Left ventricle myocardium inferior (tissue), 1 donor: ENCODE data around the gene APOL5. TPM values are rescaled to one million over a fixed set of nuclear protein-coding genes. Genes with fewer than 3 reads are reported as not detected.

Experiments
- DNase-seq: peaks from one replicate; pipeline ENCODE4 v3.0.0-alpha.2; 2020
- H3K27ac ChIP-seq: fragments of 200-600 bp; replicated peaks from 2 replicates; pipeline ENCODE4 v1.8.0; 2021
- H3K27me3 ChIP-seq: fragments of 200-600 bp; 2 replicates; pipeline ENCODE4 v1.8.0; 2021; ENCODE audit warnings: low read depth
- H3K36me3 ChIP-seq: fragments of 200-600 bp; 2 replicates; pipeline ENCODE4 v1.8.0; 2021
- H3K4me1 ChIP-seq: fragments of 200-600 bp; 2 replicates; pipeline ENCODE4 v1.8.0; 2021
- H3K4me3 ChIP-seq: fragments of 200-600 bp; 2 replicates; pipeline ENCODE4 v1.8.0; 2021; ENCODE audit warnings: mild to moderate bottlenecking, moderate library complexity
- H3K9me3 ChIP-seq: fragments of 200-600 bp; replicated peaks from 2 replicates; pipeline ENCODE4 v1.8.0; 2021
- intact Hi-C: fragments of 100-400 bp; cut with micrococcal nuclease; formaldehyde crosslinking; loops from one replicate; pipeline ENCODE4 v1.11.0; 2022
- total RNA-seq: library from RNA; stranded (reverse); fragmentation: NEBNext Ultra II Directional; extraction: Animal tissue kit (Norgen Biotek cat#: 25700); gene quantifications from one replicate; pipeline ENCODE4 v1.2.1, GENCODE V29; 2021
- TF ChIP-seq, protein P1 (sequence below): fragments of 200-600 bp; IDR thresholded peaks from 2 replicates; pipeline ENCODE4 v1.8.0; 2021; ENCODE audit warnings: antibody characterized with exemption, mild to moderate bottlenecking, borderline replicate concordance
- donor health status: DM: no; HTN: yes; CAD: no; lungs with severe emphysema.

APOL5 gene
- total RNA-seq, 1 donor from 2014 or later = not detected

DNA sequence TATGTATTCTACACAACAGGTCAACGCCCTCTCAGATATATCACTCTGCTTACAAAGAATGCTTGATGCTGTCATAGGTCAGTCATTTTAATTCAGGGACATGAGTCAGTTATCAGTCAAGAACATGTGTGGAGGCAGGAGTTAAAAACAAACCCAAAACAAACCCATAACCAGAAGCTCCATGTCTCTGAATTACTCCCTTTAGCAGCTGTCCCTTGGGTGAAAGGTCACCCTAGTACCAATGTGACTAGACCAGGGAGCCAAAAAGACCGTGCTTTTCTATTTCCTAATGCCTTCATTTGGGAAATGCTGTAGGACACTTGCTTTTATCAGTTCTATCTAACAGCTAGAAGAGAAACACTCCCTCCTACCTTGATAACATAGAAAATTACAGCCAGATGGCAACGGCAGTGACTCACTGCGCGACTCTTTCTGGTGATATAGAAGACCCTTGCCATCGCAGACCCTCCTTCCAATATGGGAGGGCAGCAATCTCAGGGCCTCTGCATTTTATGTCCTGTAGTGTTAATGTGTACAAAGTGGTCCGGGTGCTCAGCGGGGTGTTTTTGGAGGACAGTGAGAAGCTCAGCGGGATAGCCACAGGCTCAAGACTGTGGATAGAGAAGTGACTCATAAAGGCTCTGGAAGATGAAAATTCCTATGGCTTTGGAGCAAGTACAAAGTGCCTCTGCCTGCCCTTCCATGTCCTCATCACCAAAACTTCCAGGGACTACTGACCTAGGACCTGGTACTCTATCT is 24.8 kb downstream of the APOL5 start:
- H3K9me3 ChIP-seq = no peaks in the 10 kb centered on the region
- TF ChIP-seq, protein P1, sequence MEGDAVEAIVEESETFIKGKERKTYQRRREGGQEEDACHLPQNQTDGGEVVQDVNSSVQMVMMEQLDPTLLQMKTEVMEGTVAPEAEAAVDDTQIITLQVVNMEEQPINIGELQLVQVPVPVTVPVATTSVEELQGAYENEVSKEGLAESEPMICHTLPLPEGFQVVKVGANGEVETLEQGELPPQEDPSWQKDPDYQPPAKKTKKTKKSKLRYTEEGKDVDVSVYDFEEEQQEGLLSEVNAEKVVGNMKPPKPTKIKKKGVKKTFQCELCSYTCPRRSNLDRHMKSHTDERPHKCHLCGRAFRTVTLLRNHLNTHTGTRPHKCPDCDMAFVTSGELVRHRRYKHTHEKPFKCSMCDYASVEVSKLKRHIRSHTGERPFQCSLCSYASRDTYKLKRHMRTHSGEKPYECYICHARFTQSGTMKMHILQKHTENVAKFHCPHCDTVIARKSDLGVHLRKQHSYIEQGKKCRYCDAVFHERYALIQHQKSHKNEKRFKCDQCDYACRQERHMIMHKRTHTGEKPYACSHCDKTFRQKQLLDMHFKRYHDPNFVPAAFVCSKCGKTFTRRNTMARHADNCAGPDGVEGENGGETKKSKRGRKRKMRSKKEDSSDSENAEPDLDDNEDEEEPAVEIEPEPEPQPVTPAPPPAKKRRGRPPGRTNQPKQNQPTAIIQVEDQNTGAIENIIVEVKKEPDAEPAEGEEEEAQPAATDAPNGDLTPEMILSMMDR = no peak
- intact Hi-C loops = no loop called here
- no peak overlapping the region for H3K4me3 ChIP-seq
- peak overlapping the region; percentile 66 for H3K27ac ChIP-seq
- H3K27me3 ChIP-seq = no peaks in the 10 kb centered on the region
- H3K36me3 ChIP-seq = peaks cover 35% of the 10 kb centered on the region
- DNase-seq = no peak
- peaks cover 80% of the 10 kb centered on the region for H3K4me1 ChIP-seq

DNA sequence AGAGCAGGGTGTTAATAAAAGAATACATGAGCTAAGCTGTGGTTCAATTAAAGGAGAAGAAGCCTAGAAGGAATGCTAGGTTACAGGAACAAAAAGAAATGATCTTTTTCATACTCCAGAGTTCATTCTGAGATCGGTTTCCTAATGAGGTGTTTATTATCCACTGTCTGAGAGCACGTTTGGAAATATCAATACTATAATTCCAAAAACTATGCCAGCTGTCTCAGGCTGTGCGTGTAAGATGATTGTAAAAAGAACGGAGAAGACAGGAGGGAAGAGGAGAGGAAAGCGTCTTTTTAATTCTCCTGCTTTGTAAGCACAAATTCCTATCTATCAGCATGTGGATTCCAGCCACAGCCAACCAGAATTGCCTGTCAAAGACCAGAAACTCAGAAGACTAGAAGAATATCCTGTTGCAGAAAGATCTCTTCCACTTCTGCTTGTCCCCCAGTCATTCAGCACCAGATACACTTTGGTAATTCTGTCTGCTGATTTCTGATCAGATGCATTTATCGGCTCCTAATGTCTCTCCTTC is 25.7 kb downstream of the APOL5 start:
- H3K4me3 ChIP-seq = no peak overlapping the region
- TF ChIP-seq, protein P1 = no peak
- H3K4me1 ChIP-seq = peaks cover 84% of the 10 kb centered on the region
- H3K9me3 ChIP-seq = no peaks in the 10 kb centered on the region
- peak overlapping the region; percentile 66 for H3K27ac ChIP-seq
- H3K36me3 ChIP-seq = peaks cover 29% of the 10 kb centered on the region
- intact Hi-C loops = no loop called here
- no peak for DNase-seq
- no peaks in the 10 kb centered on the region for H3K27me3 ChIP-seq

DNA sequence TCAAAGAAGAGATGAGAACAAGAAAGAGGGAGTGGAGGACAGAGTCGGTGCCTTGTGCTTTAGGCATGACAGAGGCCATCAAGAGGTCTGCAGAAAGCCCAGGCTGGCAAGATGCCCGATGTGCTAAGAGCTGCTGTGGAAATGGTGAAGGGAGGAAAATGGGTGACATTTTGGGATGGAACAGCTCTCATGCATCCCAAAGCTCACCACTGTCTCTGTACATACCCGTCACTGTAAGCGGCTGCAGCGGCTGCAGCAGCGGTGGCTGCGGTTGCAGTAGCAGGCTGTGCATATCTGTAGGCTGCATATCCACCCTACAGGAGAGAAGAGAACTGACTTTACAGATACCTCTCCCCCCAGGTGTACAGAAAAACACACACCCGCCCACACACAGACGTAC is 28.6 kb downstream of the APOL5 start:
- H3K36me3 ChIP-seq = peaks cover 20% of the 10 kb centered on the region
- H3K9me3 ChIP-seq = no peaks in the 10 kb centered on the region
- H3K4me3 ChIP-seq = no peak overlapping the region
- H3K4me1 ChIP-seq = peaks cover 73% of the 10 kb centered on the region
- DNase-seq = peak; percentile 48
- TF ChIP-seq, protein P1 = no peak
- no peaks in the 10 kb centered on the region for H3K27me3 ChIP-seq
- peak overlapping the region; percentile 57 for H3K27ac ChIP-seq
- intact Hi-C loops = no loop called here

DNA sequence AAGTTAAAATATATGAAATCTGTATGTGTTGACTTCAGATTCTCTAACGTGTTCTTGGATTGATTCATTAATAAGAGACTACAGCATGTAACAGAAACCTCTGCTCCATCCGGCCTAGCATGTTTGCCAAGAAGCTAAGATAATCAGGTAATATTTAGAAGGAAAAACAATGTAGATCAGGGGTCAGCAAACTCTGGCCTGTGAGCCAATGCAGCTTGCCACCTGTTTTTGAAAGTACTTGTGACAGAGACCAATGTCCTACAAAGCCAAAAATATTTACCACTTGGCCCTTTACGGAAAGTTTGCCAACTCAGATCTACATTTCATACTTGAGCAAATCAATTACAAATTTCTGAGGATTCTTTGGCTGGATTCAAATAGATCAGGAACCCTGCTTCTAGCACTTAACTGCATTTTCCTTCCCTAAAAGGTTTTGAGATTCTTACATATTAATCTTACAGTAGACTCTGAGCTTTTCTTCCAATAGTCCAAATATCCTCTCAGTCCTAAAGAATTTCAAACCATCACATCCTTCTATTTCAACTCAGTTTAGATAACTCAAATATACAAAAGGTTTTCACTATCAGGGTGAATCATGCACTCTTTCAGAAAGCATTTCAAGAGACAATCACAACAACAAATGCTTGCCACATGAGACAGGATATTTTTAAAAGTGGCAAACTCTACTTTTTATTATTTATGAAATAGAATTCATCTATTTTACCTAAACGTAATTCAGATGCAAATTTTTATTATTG is 29.5 kb downstream of the APOL5 start:
- H3K27ac ChIP-seq = peak overlapping the region; percentile 57
- TF ChIP-seq, protein P1 = no peak
- no peak overlapping the region for H3K4me3 ChIP-seq
- H3K4me1 ChIP-seq = peaks cover 71% of the 10 kb centered on the region
- peaks cover 20% of the 10 kb centered on the region for H3K36me3 ChIP-seq
- no peaks in the 10 kb centered on the region for H3K9me3 ChIP-seq
- DNase-seq = no peak
- no peaks in the 10 kb centered on the region for H3K27me3 ChIP-seq
- intact Hi-C loops = no loop called here

DNA sequence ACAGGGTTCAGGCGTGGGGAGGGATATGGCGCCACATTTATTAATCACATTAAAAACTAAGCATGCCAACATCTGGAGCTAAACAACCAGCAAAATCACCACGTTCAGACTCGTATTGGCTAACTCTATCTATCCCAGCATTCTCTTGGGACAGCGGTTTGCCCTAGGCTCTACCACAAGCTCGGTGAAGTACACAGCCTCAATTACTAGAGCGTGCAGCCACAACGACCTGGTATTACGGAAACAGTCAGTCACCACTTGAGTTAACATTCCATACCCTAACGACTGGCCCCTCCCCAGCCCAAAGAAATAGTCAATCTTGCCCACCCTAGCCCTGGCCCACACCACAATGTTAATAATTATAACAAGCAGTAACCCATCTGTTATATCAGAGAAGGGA is 32.1 kb downstream of the APOL5 start:
- TF ChIP-seq, protein P1 = no peak
- DNase-seq = no peak
- intact Hi-C loops = no loop called here
- Histone ChIP-seq H3K9me3 (no peaks in the 10 kb centered on the region), H3K27ac (no peak overlapping the region), H3K4me3 (no peak overlapping the region), H3K27me3 (no peaks in the 10 kb centered on the region), H3K36me3 (peaks cover 13% of the 10 kb centered on the region), H3K4me1 (peaks cover 70% of the 10 kb centered on the region)
